Upper lobe of right lung (tissue), 1 donor: Measurements from ENCODE around the gene SH2D2A. TPM values are rescaled to one million over a fixed set of nuclear protein-coding genes. Genes with fewer than 3 reads are reported as not detected.

Experiments used
- ATAC-seq: fragments of 200-7000 bp; cut with Tn5 transposase; one replicate; pipeline ENCODE4 v1.9.1; 2020; ENCODE audit warnings: mild to moderate bottlenecking, moderate library complexity
- DNase-seq: peaks from one replicate; pipeline ENCODE4 v3.0.0-alpha.2; 2020
- H3K27ac ChIP-seq: fragments of 200-600 bp; one replicate; pipeline ENCODE4 v1.8.0; 2022
- H3K27me3 ChIP-seq: fragments of 200-600 bp; one replicate; pipeline ENCODE4 v1.8.0; 2022; ENCODE audit warnings: mild to moderate bottlenecking
- H3K36me3 ChIP-seq: fragments of 200-600 bp; one replicate; pipeline ENCODE4 v1.8.0; 2022
- H3K4me1 ChIP-seq: fragments of 200-600 bp; one replicate; pipeline ENCODE4 v1.8.0; 2022
- H3K4me3 ChIP-seq: fragments of 200-600 bp; one replicate; pipeline ENCODE4 v1.8.0; 2022; ENCODE audit warnings: mild to moderate bottlenecking
- H3K9me3 ChIP-seq: fragments of 200-600 bp; one replicate; pipeline ENCODE4 v1.8.0; 2022
- CTCF ChIP-seq: fragments of 200-600 bp; IDR thresholded peaks from one replicate; pipeline ENCODE4 v1.8.0; 2022; ENCODE audit warnings: antibody characterized with exemption
- intact Hi-C: fragments of 100-400 bp; cut with DNase I; formaldehyde crosslinking; loops from one replicate; pipeline ENCODE4 v1.11.0; 2022
- total RNA-seq: library from RNA; stranded (reverse); fragmentation: NEBNext Ultra II Directional; extraction: Animal tissue kit (Norgen Biotek cat#: 25700); gene quantifications from one replicate; pipeline ENCODE4 v1.2.1, GENCODE V29; 2021
- donor health status: DM: no; HTN: yes; CAD: no; lungs with severe emphysema.

SH2D2A gene
- total RNA-seq, 1 donor from 2014 or later, result 3.8 TPM

- TF ChIP-seq CTCF, result no peak
- Histone ChIP-seq H3K27me3 (peaks cover 73% of the 10 kb centered on the region), H3K4me3 (no peak overlapping the region), H3K4me1 (peaks cover 26% of the 10 kb centered on the region), H3K9me3 (no peaks in the 10 kb centered on the region), H3K36me3 (no peaks in the 10 kb centered on the region), H3K27ac (no peak overlapping the region)
- intact Hi-C loops, result no loop called here
- DNase-seq (no peak), ATAC-seq (no peak)
Measured at GRCh38 chr1:156862997-156863599, 46.5 kb upstream of the SH2D2A start.

GRCh38 chr1:156862584-156862983, 45.9 kb upstream of the SH2D2A start:
- peaks cover 26% of the 10 kb centered on the region for H3K4me1 ChIP-seq
- intact Hi-C loops, result no loop called here
- no peak for DNase-seq

GRCh38 chr1:156860628-156861423, 44.2 kb upstream of the SH2D2A start, which contains the start of gene NTRK1:
Gene NTRK1, plus strand, starts transcription at chr1:156860865. Its CDS starts 70 bp downstream, at chr1:156860935.
- H3K4me3 ChIP-seq, result peak within 1 kb of the TSS; percentile 30
- H3K9me3 ChIP-seq, result no peaks in the 10 kb centered on the region
- ATAC-seq (peak; percentile 21), DNase-seq (no peak)
- no peak for TF ChIP-seq CTCF
- peaks cover 26% of the 10 kb centered on the region for H3K4me1 ChIP-seq
- H3K36me3 ChIP-seq, result no peaks in the 10 kb centered on the region
- peaks cover 81% of the 10 kb centered on the region for H3K27me3 ChIP-seq
- H3K27ac ChIP-seq, result no peak within 1 kb of the TSS
- intact Hi-C loops, result no loop called here

More at GRCh38 chr1:156862584-156862983, 45.9 kb upstream of the SH2D2A start:
- TF ChIP-seq CTCF, result no peak
- Histone ChIP-seq H3K27ac (no peak overlapping the region), H3K36me3 (no peaks in the 10 kb centered on the region), H3K27me3 (peaks cover 78% of the 10 kb centered on the region), H3K9me3 (no peaks in the 10 kb centered on the region), H3K4me3 (no peak overlapping the region)
- no peak for ATAC-seq

GRCh38 chr1:156860113-156860627, 43.5 kb upstream of the SH2D2A start:
- H3K27me3 ChIP-seq, result peaks cover 74% of the 10 kb centered on the region
- DNase-seq (no peak), ATAC-seq (peak; percentile 56)
- no peaks in the 10 kb centered on the region for H3K9me3 ChIP-seq
- intact Hi-C loops, result no loop called here
- TF ChIP-seq CTCF, result peak; percentile 75
- H3K4me3 ChIP-seq, result peak overlapping the region; percentile 30
- H3K27ac ChIP-seq, result no peak overlapping the region
- H3K36me3 ChIP-seq, result no peaks in the 10 kb centered on the region
- H3K4me1 ChIP-seq, result peaks cover 26% of the 10 kb centered on the region

- Histone ChIP-seq H3K4me1 (peaks cover 26% of the 10 kb centered on the region), H3K27me3 (peaks cover 69% of the 10 kb centered on the region), H3K4me3 (peak overlapping the region; percentile 30), H3K36me3 (no peaks in the 10 kb centered on the region), H3K9me3 (no peaks in the 10 kb centered on the region), H3K27ac (no peak overlapping the region)
- ATAC-seq (peak; percentile 4), DNase-seq (no peak)
- no peak for TF ChIP-seq CTCF
- intact Hi-C loops, result no loop called here
Measured at GRCh38 chr1:156859523-156860112, 43.0 kb upstream of the SH2D2A start.
